Aorta (tissue), 5 donors: ENCODE data around the gene MKRN1. TPM values are rescaled to one million over a fixed set of nuclear protein-coding genes. Genes with fewer than 3 reads are reported as not detected.
"Not testable (repeated sequence)": the region's sequence is repeated elsewhere in the genome, so short reads cannot be mapped to it uniquely, and the experiment has no call there.

ENCODE experiments used
- ATAC-seq: fragments of 200-7000 bp; cut with Tn5 transposase; one replicate; pipeline ENCODE4 v1.9.1; 2022; ENCODE audit warnings: moderate library complexity; ENCODE audit not compliant: low FRiP score
- DNase-seq, 2 donors: peaks; one replicate each; pipeline ENCODE4 v3.0.0-alpha.2; 2020
- H3K27ac ChIP-seq, 2 donors: one replicate each; pipeline ENCODE4 v1.5.1; 2013; ENCODE audit warnings: low read length in 2 of 2, mild to moderate bottlenecking in 2 of 2, moderate library complexity in 2 of 2, control low read depth in 1 of 2, inconsistent platforms in 1 of 2, low read depth in 1 of 2
- H3K27me3 ChIP-seq, 2 donors: one replicate each; pipeline ENCODE4 v1.6.1; 2013; ENCODE audit warnings: control low read depth in 1 of 2, low read length in 1 of 2, mild to moderate bottlenecking in 1 of 2, moderate library complexity in 1 of 2; ENCODE audit not compliant: insufficient read depth in 2 of 2, control insufficient read depth in 1 of 2
- H3K36me3 ChIP-seq, 2 donors: one replicate each; pipeline ENCODE4 v1.6.1; 2013; ENCODE audit warnings: control low read depth in 1 of 2, low read length in 1 of 2, mild to moderate bottlenecking in 1 of 2; ENCODE audit not compliant: insufficient read depth in 2 of 2, control insufficient read depth in 1 of 2
- H3K4me1 ChIP-seq, 2 donors: one replicate each; pipeline ENCODE4 v1.6.1; 2013; ENCODE audit warnings: low read length in 2 of 2, control low read depth in 1 of 2, mild to moderate bottlenecking in 1 of 2, moderate library complexity in 1 of 2; ENCODE audit not compliant: insufficient read depth in 2 of 2, control insufficient read depth in 1 of 2
- H3K4me3 ChIP-seq, 2 donors: one replicate each; pipeline ENCODE4 v1.5.1; 2013; ENCODE audit warnings: low read length in 2 of 2, control low read depth in 1 of 2, mild to moderate bottlenecking in 1 of 2
- H3K9me3 ChIP-seq: one replicate; pipeline ENCODE4 v1.6.1; 2013; ENCODE audit warnings: mild to moderate bottlenecking, low read length; ENCODE audit not compliant: control insufficient read depth
- WGBS, 2 donors: extraction: QIAGEN DNeasy Blood & Tissue Kit; methylation state at CpG; one replicate each; pipeline ENCODE4 v1.1.7; 2013; 5-methylcytosine and 5-hydroxymethylcytosine counted together
- intact Hi-C, 2 donors: fragments of 100-400 bp; cut with DNase I; formaldehyde crosslinking; loops; one replicate each; pipeline versions ENCODE4 v1.14.2 to v1.15.0; 2022
- polyA plus RNA-seq, 2 donors: library from polyadenylated mRNA; stranded (reverse); fragments of 200-250 nt; gene quantifications; one replicate each; pipeline ENCODE4 v1.2.3, GENCODE V29; 2013
- total RNA-seq, 2 donors: library from RNA; stranded (reverse); fragmentation: NEBNext Ultra II Directional; extraction: Animal tissue kit (Norgen Biotek cat#: 25700); gene quantifications; one replicate each; pipeline ENCODE4 v1.2.1, GENCODE V29; 2021
- donor health status: healthy with polysubstance abuse.
- donor health status: Bipolar disorder and iron deficiency.
- donor health status: DM: no; HTN: no; CAD: no.
- donor health status: DM: no; HTN: no; CAD: no.
- donor health status: DM: yes; HTN: yes; CAD: no.

Gene MKRN1
- total and polyA plus RNA-seq, 4 donors: 51.2 to 69.2 (median 60.2) TPM

- DNase-seq: no peak
- intact Hi-C loops: no loop called here
- no peak for ATAC-seq
- H3K36me3 ChIP-seq: no peaks in the 10 kb centered on the region
- H3K4me3 ChIP-seq: no peak overlapping the region
- H3K27ac ChIP-seq: no peak overlapping the region
- 83% methylated on average over 3 of the region's 3 CpGs for WGBS, 2 donors
- no peaks in the 10 kb centered on the region for H3K27me3 ChIP-seq
- H3K9me3 ChIP-seq: no peaks in the 10 kb centered on the region
- H3K4me1 ChIP-seq: no peaks in the 10 kb centered on the region
These were observed 39.9 kb downstream of the MKRN1 start for GRCh38 chr7:140439359-140439758.

- no peak overlapping the region for H3K4me3 ChIP-seq
- intact Hi-C loops: no loop called here
- H3K27ac ChIP-seq: no peak overlapping the region
- H3K36me3 ChIP-seq: no peaks in the 10 kb centered on the region
- H3K27me3 ChIP-seq: no peaks in the 10 kb centered on the region
- no peaks in the 10 kb centered on the region for H3K4me1 ChIP-seq
- peak in 1 of 2 donors; percentile 74 for DNase-seq
- WGBS, 2 donors: 31% methylated on average over 48 to 51 of the region's 51 CpGs
- ATAC-seq: peak; percentile 15
- no peaks in the 10 kb centered on the region for H3K9me3 ChIP-seq
These were observed 43.9 kb downstream of the MKRN1 start for GRCh38 chr7:140435252-140435895.

GRCh38 chr7:140433396-140433795 lies 45.9 kb downstream of the MKRN1 start:
- WGBS, 2 donors: 82 to 83% methylated on average over 3 of the region's 3 CpGs
- ATAC-seq (no peak), DNase-seq (peak in 1 of 2 donors; percentile 30)
- Histone ChIP-seq H3K4me3 (no peak overlapping the region), H3K9me3 (no peaks in the 10 kb centered on the region), H3K36me3 (no peaks in the 10 kb centered on the region), H3K4me1 (no peaks in the 10 kb centered on the region), H3K27me3 (no peaks in the 10 kb centered on the region), H3K27ac (no peak overlapping the region)
- intact Hi-C loops: no loop called here

GRCh38 chr7:140426130-140426529 lies 53.2 kb downstream of the MKRN1 start:
- no peaks in the 10 kb centered on the region for H3K27me3 ChIP-seq
- H3K4me1 ChIP-seq: no peaks in the 10 kb centered on the region
- DNase-seq (no peak), ATAC-seq (no peak)
- no peaks in the 10 kb centered on the region for H3K36me3 ChIP-seq
- intact Hi-C loops: no loop called here
- H3K27ac ChIP-seq: no peak overlapping the region
- no peak overlapping the region for H3K4me3 ChIP-seq
- 94% methylated on average over 6 of the region's 6 CpGs for WGBS, 2 donors
- no peaks in the 10 kb centered on the region for H3K9me3 ChIP-seq

- Histone ChIP-seq H3K4me1 (no peaks in the 10 kb centered on the region), H3K27ac (no peak overlapping the region), H3K9me3 (no peaks in the 10 kb centered on the region), H3K4me3 (no peak overlapping the region), H3K27me3 (no peaks in the 10 kb centered on the region), H3K36me3 (no peaks in the 10 kb centered on the region)
- ATAC-seq: no peak
- intact Hi-C loops: no loop called here
- DNase-seq: no peak
- 55 to 61% methylated on average over 12 of the region's 12 CpGs for WGBS, 2 donors
These were observed 53.6 kb downstream of the MKRN1 start for GRCh38 chr7:140425718-140426117.

GRCh38 chr7:140423501-140423900 lies 55.8 kb downstream of the MKRN1 start:
- H3K27me3 ChIP-seq: no peaks in the 10 kb centered on the region
- no peaks in the 10 kb centered on the region for H3K36me3 ChIP-seq
- H3K27ac ChIP-seq: no peak overlapping the region
- H3K4me1 ChIP-seq: no peaks in the 10 kb centered on the region
- ATAC-seq (no peak), DNase-seq (no peak)
- 93 to 97% methylated on average over 3 of the region's 3 CpGs for WGBS, 2 donors
- no peaks in the 10 kb centered on the region for H3K9me3 ChIP-seq
- H3K4me3 ChIP-seq: no peak overlapping the region
- intact Hi-C loops: no loop called here

- Histone ChIP-seq H3K4me1 (no peaks in the 10 kb centered on the region), H3K27me3 (no peaks in the 10 kb centered on the region), H3K9me3 (no peaks in the 10 kb centered on the region), H3K36me3 (no peaks in the 10 kb centered on the region), H3K27ac (no peak overlapping the region), H3K4me3 (no peak overlapping the region)
- DNase-seq (no peak), ATAC-seq (no peak)
- intact Hi-C loops: no loop called here
- 93 to 94% methylated on average over 2 of the region's 2 CpGs for WGBS, 2 donors
These were observed 57.8 kb downstream of the MKRN1 start for GRCh38 chr7:140421521-140421920.

- Histone ChIP-seq H3K9me3 (peaks cover 1% of the 10 kb centered on the region), H3K27ac (no peak overlapping the region), H3K4me1 (no peaks in the 10 kb centered on the region), H3K27me3 (no peaks in the 10 kb centered on the region), H3K36me3 (no peaks in the 10 kb centered on the region), H3K4me3 (no peak overlapping the region)
- DNase-seq: no peak
- no peak for ATAC-seq
- intact Hi-C loops: no loop called here
- 77 to 87% methylated on average over 4 of the region's 4 CpGs for WGBS, 2 donors
These were observed 60.7 kb downstream of the MKRN1 start for GRCh38 chr7:140418653-140419052.

- DNase-seq, ATAC-seq, H3K36me3 ChIP-seq, H3K9me3 ChIP-seq, intact Hi-C loops, H3K27ac ChIP-seq, H3K4me1 ChIP-seq, H3K27me3 ChIP-seq, H3K4me3 ChIP-seq: not testable (repeated sequence)
- WGBS, 2 donors: 92 to 95% methylated on average over 4 to 5 of the region's 5 CpGs
These were observed 61.2 kb downstream of the MKRN1 start for GRCh38 chr7:140418156-140418472.
